Fibroblast of skin of scalp (primary cell): ENCODE results near the gene CACNA2D4.

Experiments used
- DNase-seq: peaks from one replicate; pipeline ENCODE4 v3.0.0-alpha.2; 2013

CACNA2D4 gene

DNA sequence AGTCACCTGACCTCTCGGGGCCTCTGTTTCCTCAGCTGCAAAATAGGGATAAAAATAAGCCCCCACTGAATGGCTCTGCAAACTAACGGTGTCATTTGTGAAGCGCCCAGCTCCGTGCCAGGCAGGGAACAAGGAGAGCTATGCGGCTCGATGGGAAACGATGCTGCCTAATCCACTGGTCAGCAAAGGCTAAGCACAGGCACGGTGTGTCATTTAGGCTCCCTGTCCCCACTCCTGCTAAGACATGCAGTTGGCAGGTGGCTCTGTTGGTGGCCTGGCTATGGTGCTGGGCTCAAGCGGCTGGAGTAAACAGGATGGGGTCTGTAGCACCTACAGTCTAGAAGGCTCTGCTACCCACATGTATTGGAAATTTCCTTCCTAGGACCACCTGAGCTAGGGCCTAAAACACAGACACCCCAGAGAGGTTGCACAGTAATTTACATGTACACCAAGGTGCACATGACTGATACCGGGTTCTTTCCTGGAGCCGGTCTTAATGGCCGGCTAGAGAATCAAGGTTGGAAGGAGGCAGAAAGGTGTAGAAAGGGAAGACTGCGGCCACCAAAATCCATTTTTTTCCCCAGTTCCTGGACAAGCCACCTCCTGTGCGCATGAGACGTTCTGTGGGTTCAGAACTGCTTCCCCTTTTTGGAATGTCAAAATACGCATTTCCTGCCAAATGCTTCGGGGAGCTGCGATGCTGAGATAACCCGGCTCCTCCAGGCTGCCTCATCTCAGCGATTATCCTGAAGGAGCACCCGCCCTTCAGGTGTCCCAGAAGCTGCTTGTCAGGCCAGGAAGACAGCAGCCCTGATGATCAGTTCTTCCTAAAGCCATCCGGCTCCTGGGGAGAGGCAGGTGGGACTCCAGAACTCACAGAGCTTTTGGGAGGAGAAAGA, 1.0 kb downstream of the CACNA2D4 start:
- DNase-seq, result no peak

DNA sequence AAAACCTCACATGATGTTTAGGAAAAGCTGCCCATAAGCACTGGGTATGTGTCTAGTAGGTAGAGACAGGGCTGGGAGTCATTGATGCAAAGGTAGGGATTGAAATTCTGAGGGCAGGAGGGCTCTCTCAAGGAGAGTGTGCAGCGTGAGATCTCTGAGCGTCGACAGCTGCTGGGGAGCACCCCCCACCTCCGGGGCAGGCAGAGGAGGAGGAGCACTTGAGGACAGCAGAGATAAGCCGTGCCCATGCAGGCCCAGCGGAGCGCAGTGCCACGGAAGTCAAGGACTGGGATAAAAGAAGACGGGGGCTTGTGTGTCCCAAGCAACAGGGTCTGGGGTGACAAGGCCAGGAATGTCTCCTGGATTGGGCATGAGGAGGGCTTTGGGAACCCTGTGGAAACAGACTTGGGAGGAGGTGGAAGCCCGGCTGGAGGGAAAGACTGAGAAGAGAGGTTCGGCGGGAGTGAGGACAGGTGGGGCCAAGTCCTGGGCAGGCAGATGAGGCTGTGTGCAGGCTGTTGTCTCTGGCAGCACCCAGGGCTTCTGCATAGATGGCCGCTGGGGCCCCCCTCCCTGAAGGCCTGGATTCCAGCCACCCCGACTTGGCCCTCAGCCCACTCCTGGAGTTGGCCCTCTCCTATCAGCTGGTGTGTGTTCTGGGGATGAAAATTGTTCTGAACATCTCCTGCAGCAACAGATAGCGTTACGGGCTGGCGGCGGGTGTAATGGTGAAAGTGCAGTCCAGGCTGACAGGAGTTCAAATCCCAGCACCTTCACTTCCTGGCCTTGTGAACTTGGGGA, 1.9 kb downstream of the CACNA2D4 start:
- no peak for DNase-seq

DNA sequence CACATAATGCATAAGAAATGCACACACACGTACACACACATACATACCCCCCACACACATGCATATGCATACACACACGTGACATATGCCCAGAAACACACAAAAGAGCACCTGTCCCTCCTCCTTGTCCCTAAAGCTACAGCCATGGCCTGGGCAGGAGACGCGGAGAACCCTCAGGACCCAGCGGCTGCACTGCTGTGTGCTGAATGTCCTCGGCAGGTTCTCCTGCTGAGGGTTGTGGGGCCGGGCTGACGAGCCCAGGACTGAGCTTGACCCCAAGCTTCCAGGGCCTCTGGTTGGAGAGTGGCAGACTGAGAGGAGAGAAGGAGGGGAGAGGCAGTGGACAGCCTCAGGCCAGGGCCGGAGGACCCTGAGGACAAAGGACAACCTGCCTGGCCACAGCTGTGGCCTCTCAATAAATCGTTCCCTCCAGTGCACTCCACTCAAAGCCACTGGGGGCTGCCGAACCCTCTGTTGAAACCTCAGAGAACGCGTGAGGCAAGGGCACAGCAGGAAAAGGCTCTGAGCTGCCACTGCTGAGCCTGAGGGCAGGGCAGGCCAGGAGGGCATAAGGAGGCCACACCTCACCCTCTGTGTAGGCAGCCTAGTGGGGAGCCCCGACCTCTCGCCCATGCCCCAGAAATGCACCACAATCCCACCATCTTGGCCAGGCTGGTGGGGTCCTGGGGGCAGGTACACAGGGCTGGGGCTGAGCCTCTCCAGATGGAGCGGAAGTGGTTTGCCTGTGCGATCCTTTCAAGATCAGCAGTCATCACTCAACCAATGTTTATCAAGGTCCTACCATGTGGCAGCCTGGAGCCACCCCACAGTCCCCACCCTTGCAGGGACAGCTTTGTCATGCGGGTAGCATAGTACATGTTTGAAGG, 3.1 kb downstream of the CACNA2D4 start:
- no peak for DNase-seq

DNA sequence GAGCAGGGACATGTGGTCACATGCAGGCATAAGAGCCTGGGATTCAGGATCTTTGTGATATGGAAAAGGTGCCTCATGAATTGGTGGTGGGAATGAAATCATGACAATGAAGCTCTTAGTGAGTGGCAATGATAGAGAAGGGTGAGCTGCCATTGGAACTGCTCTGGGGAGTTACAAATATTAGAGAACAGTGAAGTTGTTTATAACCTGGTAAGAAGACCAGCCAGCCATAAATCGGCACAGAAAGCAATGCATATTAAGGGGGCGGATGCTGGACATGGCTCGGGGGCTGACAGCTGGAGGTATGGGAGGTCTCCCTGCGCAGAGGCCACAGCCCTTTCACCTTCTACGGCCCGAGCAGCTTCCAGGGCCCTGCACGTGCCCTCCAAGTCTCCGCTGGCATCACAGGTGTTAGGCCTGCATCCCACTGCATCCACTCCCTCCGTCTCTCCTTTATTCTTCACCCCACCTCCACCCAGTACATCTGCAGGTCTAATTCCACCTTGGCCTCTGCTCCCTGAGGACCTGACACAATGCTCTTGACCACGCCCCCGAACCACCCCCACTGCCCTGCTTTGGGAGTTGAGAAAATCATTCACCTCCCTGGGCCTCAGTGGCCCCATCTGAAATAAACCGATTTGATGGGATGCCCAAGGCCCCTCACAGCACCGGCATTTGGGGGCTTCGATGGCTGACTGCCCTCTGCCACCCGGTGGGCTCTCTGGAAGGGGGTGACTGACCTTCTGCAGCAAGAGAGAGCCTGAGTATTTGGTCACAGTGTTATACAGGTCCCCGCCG, 4.1 kb downstream of the CACNA2D4 start:
- no peak for DNase-seq

DNA sequence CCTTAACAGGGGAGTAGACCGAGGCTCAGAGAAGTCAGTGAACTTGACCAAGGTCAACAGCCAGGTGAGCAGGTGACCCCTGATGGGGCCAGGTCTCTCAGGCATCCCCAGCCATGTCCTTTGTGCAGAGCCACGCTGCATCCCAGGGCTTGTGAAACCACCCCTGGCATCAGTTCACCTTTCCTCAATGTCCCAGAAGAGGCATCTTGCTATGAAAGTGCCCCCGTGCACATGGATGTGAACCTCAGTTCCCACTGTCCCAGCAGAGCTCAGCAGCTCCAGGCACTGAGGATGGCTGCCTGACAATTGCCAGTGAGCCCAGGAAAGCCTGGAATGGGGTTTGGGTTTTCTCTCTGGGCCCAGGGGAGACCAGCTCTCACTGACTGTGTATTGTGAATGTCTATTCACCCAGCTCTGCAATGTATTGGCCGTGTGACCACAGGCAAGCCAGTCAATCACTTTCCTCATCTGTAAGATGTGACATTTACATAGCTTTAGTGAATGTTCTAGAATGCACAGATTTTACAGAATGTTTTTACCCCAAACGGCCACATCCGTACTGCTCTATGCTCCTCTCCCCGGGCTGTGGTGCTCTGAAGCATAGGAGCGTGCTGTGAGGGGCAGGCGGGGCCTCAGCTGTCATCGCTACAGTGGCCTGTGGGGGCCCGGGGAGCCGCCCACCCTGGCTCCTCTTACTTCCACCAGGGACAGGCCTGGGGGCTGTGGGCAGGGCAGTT, 4.9 kb downstream of the CACNA2D4 start:
- DNase-seq, result no peak

DNA sequence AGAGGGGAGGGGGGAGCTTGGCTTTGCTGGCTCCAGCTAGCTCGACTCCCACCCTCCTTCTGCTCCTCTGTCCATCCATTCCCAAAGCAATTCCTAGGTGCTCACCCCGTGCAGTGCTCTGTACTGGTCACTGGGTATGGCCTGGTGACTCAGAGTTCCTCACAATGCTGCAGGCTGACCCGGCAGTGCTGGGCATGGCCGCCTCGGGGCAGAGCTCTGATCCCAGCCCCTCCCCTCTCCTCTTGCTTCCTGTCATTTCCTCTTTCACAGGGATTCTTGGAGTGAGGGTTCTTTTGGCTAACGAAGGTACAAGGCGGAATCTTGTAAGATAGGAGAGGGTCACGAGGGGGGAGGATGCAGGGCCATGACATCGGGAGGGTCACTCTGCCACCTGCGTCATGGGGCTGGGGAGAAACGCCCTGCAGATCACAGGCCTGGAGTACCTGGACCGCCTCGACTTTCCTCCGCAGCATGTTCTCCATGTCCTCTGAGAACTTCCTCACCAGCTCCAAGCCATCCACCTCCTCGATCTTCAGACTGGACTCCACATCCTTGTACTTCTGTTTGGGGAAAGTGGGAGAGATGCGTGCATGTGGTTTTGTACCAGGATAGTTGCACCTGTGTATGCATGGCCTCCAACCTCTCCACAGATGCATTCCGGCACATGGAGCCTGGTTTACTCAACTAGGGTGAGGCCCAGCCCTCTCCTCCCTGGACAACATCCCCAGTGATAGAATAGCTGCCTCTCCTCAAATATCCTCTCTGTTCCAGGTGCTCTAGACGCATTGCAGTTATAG, 5.7 kb downstream of the CACNA2D4 start:
- no peak for DNase-seq

DNA sequence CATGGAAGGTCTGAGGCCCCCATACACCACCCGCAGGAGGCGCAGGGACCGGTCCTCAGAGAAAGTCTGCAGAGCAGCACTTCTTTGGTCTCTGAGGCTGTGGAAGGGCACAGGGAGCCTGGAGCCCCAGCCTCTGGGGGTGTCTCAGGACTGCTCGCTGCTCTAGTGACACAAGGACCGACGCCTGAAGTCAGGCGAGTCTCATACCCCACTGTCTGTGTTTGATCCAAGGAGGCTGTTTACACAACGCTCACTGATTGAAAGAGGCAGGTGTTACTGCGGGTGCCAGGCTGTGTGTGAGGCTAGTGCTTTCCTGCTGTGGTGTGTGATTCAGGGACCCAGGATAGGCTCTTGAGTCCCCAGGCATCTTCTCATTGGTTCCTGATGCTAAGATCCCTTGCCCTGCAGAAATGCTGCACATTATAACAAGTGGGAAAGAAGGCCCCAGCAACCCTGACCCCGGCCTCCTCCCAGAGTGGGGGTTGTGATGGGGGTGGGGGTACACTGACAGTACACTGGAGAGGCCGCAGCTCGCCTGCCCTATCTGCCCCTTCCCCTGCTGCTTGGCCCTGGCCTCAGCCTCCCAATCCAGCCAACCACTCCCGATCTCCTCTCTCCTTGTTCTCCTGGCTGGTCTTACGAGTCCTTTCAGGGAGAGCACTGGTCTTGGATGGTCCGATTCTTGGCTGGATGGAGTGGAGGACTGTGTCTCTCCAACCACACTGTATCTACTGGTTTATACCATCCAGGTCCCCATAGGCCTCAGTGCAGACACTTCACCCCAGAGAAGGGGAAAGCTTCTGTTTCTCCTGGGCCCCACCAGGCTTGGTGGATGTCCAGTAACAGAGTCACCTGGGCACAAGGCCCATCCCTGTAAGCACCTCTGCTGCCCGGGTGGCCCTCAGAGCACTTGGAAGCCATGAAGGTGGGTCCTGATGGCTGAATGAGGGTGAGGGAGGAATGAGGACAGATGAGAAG, 6.6 kb downstream of the CACNA2D4 start:
- no peak for DNase-seq

DNA sequence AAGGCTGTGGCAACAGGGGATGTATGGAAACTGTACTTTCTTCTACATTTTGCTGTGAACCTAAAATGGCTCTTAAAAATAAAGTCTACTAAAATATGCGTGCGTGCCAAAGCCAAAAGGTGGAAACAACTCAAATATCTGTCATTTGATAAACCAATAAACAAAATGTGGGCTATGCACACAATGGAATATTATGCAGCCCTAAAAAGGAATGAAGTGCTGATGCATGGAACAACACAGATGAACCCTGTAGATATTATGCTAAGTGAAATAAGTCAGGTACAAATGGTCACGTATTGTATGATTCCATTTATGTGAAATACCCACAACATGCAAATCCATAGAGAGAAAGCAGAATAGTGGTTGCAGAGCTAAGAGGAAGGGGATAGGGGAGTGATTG, 8.0 kb downstream of the CACNA2D4 start:
- no peak for DNase-seq

DNA sequence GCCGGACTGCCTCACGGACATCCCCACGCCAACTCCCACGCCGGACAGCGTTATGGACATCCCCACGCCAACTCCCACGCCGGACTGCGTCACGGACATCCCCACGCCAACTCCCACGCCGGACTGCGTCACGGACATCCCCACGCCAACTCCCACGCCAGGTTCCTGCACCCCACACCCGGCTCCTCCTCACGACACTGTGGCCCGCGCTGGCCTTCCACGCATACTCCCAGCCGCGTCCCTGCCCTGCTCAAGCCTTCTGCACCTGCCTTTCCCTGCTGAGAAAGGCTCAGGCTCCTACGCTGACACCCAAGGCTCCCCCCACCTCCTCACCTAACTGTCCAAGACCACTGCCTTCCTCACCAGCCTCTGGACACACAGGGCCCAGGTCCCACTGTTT, 9.7 kb downstream of the CACNA2D4 start:
- DNase-seq, result no peak

DNA sequence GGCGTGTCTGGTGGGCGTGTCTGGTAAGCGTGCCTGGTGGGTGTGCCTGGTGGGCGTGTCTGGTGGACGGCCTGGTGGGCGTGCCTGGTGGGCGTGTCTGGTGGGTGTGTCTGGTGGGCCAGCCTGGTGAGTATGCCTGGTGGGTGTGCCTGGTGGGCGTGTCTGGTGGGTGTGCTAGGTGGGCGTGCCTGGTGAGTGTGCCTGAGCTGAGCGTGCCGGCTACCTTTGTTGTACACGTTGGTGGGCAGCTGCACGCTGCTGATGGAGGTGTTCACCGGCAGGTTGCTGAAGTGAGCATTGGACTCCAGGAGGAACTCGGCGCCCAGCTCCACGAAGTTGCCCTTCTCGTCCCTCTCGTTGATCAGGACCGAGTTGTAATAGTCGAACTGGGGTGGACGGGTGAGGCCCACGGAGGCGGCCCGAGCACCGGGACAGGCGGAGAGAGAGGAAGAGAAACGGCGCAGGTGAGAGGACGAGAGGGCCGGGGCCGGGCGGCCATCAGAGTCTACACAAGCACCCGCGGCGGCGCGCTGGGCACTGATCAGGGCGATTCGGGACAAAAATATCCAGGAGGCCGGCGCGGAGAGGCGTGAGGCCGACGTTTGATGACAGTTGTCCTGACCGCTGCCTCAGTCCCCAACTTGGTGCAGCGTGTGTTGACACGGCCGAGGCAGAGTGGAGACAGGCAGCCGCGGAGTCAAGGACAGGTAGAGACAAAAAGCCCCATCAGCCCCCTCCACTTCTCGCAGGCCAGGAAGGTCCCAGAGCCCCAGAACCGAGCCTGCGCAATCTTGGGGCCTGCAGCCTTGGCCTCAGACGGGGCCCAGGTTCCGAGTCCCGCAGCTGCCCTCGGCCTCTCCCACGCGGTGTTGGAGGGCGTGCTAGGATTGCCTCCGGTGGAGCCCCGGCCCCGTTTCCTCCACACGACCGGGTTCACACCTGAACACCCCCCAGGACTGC, 10.5 kb downstream of the CACNA2D4 start:
- DNase-seq, result no peak

DNA sequence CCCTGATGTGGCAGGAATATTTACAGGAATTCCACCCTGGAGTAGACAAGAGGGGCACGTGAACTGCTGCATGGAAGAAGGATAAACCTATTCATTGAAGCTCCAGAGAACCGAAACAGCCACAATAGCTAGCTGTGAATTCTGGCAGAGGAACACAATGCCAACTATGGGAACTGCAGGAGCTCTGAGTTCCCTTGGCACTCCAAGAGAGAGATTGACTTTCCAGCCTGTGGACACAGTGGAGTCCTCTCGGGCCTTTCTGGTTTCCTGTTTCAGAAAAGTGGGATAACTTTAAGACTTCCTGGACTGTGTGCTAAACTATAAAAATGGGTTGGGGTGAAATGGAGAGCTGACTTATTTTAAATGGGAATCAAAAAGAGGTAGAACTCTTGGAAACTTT, 11.9 kb downstream of the CACNA2D4 start:
- no peak for DNase-seq

DNA sequence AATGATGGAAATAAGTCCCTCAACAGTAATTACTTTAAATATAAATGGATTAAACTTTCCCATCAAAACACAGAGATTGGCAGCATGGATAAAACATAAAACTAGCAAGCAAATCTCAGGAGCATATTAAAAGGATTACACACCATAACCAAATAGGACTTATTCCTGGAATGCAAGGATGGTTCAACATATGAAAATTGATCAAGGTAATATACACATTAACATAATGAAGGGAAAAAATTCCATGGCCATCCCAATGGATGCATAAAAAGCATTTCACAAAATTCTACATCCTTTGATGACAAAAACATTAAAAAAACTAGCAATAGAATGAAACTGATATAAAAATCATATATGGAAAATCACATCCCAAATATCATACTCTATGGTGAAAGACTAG, 13.6 kb downstream of the CACNA2D4 start:
- DNase-seq, result no peak

DNA sequence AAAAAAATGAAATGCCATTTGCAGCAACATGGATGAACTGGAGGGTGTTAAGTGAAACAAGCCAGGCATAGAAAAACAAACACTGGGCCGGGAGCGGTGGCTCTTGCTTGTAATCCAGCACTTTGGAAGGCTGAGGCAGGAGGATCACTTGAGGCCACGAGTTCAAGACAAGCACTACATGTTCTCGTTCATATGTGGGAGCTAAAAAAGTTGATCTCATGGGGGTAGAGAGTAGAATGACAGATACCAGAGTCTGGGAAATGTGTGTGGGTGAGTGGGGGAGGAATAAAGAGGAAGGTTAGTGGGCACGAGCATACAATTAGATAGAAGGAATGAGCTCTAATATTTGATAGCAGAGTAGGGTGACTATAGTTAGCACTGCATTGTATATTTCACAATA, 21.5 kb downstream of the CACNA2D4 start:
- DNase-seq, result no peak

DNA sequence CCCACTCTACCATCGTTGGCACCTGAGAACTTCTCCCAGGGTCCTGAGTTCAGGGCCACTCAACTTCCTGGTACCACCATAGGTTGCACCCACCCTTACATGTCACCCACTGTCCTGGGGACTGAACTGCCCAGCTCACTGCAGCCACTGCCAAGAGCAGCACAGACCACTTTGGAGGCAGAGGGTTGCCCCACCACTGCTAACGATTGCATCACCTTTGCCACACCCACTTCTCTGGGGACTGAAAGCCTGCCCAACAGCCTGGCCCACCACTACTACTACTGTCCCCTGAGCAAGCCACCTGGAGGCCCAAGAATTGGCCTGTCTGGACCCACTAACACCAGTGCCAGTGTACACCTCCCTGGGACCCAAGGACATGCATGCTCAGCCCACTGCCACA, 27.6 kb downstream of the CACNA2D4 start:
- DNase-seq, result no peak

DNA sequence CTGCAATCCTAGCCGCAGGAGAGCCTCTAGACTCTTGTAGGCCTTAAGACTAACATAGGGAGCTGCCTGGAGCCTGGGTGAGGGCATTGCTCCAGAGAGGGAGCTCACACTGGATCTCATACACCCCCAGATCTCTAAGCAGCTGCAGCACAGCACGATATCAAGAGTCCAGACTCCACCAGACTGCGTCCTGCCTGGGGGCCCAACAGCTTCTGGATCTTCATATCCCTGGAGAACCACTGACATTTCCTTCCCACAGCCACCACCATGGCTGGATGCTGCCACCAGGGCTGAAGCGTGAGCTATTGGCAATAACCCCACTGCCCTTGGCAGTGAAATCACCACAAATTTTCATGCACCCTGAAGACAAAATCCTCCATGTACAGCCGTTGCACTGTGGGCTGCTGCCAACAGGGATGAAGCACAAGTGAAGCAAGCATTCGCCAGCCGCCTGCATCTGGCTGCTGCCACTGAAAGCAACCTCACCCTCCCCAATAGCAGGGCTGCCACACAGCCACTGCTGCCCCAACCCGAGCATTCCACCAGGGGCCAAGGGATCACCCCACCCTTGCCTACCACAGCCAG, 28.2 kb downstream of the CACNA2D4 start:
- no peak for DNase-seq

DNA sequence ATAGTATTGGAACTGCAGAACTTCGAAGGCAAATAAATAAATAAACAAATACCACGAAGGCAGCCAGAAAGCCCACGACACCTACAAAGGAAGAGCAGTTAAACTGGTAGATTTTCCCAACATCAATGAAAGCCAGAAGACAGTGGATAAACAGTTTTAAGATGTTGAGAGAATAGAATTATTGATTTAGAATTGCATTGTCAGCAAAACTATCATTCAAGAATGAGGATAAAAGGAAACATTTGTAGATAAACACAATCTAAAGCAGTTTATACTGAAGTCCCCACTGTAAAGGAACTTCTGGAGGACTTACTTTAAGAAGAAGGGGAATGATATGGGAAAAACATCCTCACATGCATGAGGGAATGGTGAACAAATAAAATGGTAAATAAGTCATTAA, 29.5 kb downstream of the CACNA2D4 start:
- no peak for DNase-seq

DNA sequence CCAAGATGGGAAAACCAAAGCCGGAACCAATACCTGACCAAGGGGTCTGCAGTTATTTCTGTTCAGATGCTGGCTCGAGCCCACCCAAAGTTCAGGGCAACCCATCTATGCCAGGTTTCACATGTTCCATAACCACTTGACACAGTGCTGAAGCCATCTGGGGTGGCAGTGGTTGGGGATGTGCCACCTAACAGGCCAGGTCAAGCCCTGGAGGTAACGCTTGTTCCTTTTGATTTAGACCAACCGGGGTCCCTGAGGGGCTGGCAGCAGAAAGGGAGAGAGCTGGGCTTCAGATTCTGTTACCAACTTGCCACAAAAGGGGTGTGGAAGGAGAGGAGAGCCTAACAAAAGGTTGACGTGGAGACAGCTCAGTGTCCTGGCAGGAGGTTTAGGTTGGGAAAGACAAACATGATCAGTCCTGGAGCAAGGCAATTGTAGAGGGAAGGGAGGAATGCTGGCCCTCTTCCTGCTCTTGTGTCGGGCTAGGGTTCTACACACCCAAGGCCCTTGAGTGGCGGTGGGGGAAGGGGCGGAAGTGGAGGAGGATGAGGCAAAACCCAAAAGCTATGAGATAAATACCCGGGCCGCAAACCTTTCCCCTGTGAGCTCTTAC, 31.9 kb downstream of the CACNA2D4 start:
- no peak for DNase-seq
